Measurements from ENCODE around the gene GRID2.

The GRID2 gene

GRCh38 chr4:93317561-93317960 is 1013.8 kb downstream of the GRID2 start:
- Histone ChIP-seq H3K4me3 (ENCODE audit: low read depth, low read length) (no peak overlapping the region), H2AFZ (no peak overlapping the region), H3K9me3 (ENCODE audit: control insufficient read depth, low read length) (no peaks in the 10 kb centered on the region), H3K79me2 (no peaks in the 10 kb centered on the region), H3K36me3 (ENCODE audit: control insufficient read depth, insufficient read depth, low read length) (no peaks in the 10 kb centered on the region), H3K4me2 (ENCODE audit: low read length) (no peak overlapping the region), H3K4me1 (no peaks in the 10 kb centered on the region), H3K27ac (no peak overlapping the region), H3K9ac (no peak overlapping the region), H3K27me3 (ENCODE audit: control insufficient read depth, insufficient read depth, low read length) (no peaks in the 10 kb centered on the region)
- no peak for TF ChIP-seq CTCF (IDR thresholded peaks at IDR 0.05)

GRCh38 chr4:93319041-93319440 is 1015.3 kb downstream of the GRID2 start:
- Histone ChIP-seq H3K4me1 (no peaks in the 10 kb centered on the region), H3K36me3 (ENCODE audit: control insufficient read depth, insufficient read depth, low read length) (no peaks in the 10 kb centered on the region), H3K27ac (no peak overlapping the region), H3K79me2 (no peaks in the 10 kb centered on the region), H3K4me2 (ENCODE audit: low read length) (no peak overlapping the region), H3K9ac (no peak overlapping the region), H3K4me3 (ENCODE audit: low read depth, low read length) (no peak overlapping the region), H2AFZ (no peak overlapping the region), H3K27me3 (ENCODE audit: control insufficient read depth, insufficient read depth, low read length) (no peaks in the 10 kb centered on the region), H3K9me3 (ENCODE audit: control insufficient read depth, low read length) (no peaks in the 10 kb centered on the region)
- no peak for TF ChIP-seq CTCF (IDR thresholded peaks at IDR 0.05)

GRCh38 chr4:93320356-93320755 is 1016.6 kb downstream of the GRID2 start:
- Histone ChIP-seq H3K4me2 (ENCODE audit: low read length) (no peak overlapping the region), H2AFZ (no peak overlapping the region), H3K4me1 (no peaks in the 10 kb centered on the region), H3K27me3 (ENCODE audit: control insufficient read depth, insufficient read depth, low read length) (no peaks in the 10 kb centered on the region), H3K4me3 (ENCODE audit: low read depth, low read length) (no peak overlapping the region), H3K36me3 (ENCODE audit: control insufficient read depth, insufficient read depth, low read length) (no peaks in the 10 kb centered on the region), H3K9me3 (ENCODE audit: control insufficient read depth, low read length) (no peaks in the 10 kb centered on the region), H3K27ac (no peak overlapping the region), H3K9ac (no peak overlapping the region), H3K79me2 (no peaks in the 10 kb centered on the region)
- TF ChIP-seq CTCF (IDR thresholded peaks at IDR 0.05), result no peak

- Histone ChIP-seq H3K9ac (no peak overlapping the region), H2AFZ (no peak overlapping the region), H3K27ac (no peak overlapping the region), H3K27me3 (ENCODE audit: control insufficient read depth, insufficient read depth, low read length) (no peaks in the 10 kb centered on the region), H3K4me1 (no peaks in the 10 kb centered on the region), H3K79me2 (no peaks in the 10 kb centered on the region), H3K4me3 (ENCODE audit: low read depth, low read length) (no peak overlapping the region), H3K36me3 (ENCODE audit: control insufficient read depth, insufficient read depth, low read length) (no peaks in the 10 kb centered on the region), H3K9me3 (ENCODE audit: control insufficient read depth, low read length) (no peaks in the 10 kb centered on the region), H3K4me2 (ENCODE audit: low read length) (no peak overlapping the region)
- no peak for TF ChIP-seq CTCF (IDR thresholded peaks at IDR 0.05)
Observed at GRCh38 chr4:93327346-93327745, 1023.6 kb downstream of the GRID2 start.

- Histone ChIP-seq H3K4me2 (ENCODE audit: low read length) (no peak overlapping the region), H3K4me3 (ENCODE audit: low read depth, low read length) (no peak overlapping the region), H3K27ac (no peak overlapping the region), H3K9ac (no peak overlapping the region), H3K4me1 (no peaks in the 10 kb centered on the region), H3K9me3 (ENCODE audit: control insufficient read depth, low read length) (no peaks in the 10 kb centered on the region), H3K27me3 (ENCODE audit: control insufficient read depth, insufficient read depth, low read length) (no peaks in the 10 kb centered on the region), H3K79me2 (no peaks in the 10 kb centered on the region), H3K36me3 (ENCODE audit: control insufficient read depth, insufficient read depth, low read length) (no peaks in the 10 kb centered on the region), H2AFZ (no peak overlapping the region)
- no peak for TF ChIP-seq CTCF (IDR thresholded peaks at IDR 0.05)
Observed at GRCh38 chr4:93334003-93334402, 1030.2 kb downstream of the GRID2 start.
